Fibroblast of skin of left biceps (primary cell): ENCODE results near the gene ITPKB.

Experiments
- DNase-seq, 2 experiments: peaks; one replicate each; pipeline ENCODE4 v3.0.0-alpha.2; 2013; ENCODE audit warnings: low read depth in 2 of 2

Gene ITPKB

GRCh38 chr1:226704169-226704937 lies 34.7 kb downstream of the ITPKB start:
- no peak for DNase-seq

GRCh38 chr1:226702957-226703831 lies 35.9 kb downstream of the ITPKB start:
- no peak for DNase-seq

- no peak for DNase-seq
These were observed 36.6 kb downstream of the ITPKB start for GRCh38 chr1:226702318-226702956.

GRCh38 chr1:226700861-226701260 lies 38.2 kb downstream of the ITPKB start:
- no peak for DNase-seq

GRCh38 chr1:226699166-226699565 lies 39.9 kb downstream of the ITPKB start:
- no peak for DNase-seq

- no peak for DNase-seq
These were observed 40.4 kb downstream of the ITPKB start for GRCh38 chr1:226698659-226699058.

- DNase-seq, result no peak
These were observed 41.0 kb downstream of the ITPKB start for GRCh38 chr1:226697929-226698544.

- peak; percentile 31 to 40 for DNase-seq
These were observed 41.7 kb downstream of the ITPKB start for GRCh38 chr1:226697151-226697928.

GRCh38 chr1:226696547-226696946 lies 42.5 kb downstream of the ITPKB start:
- no peak for DNase-seq

GRCh38 chr1:226695335-226695900 lies 43.7 kb downstream of the ITPKB start:
- DNase-seq, result no peak

- no peak for DNase-seq
These were observed 46.3 kb downstream of the ITPKB start for GRCh38 chr1:226692823-226693222.

GRCh38 chr1:226692051-226692792 lies 46.9 kb downstream of the ITPKB start:
- no peak for DNase-seq

- DNase-seq, result no peak
These were observed 47.8 kb downstream of the ITPKB start for GRCh38 chr1:226691247-226691646.

- no peak for DNase-seq
These were observed 48.6 kb downstream of the ITPKB start for GRCh38 chr1:226690460-226690982.

GRCh38 chr1:226688808-226689207 lies 50.3 kb downstream of the ITPKB start:
- DNase-seq, result no peak

GRCh38 chr1:226688056-226688748 lies 50.9 kb downstream of the ITPKB start:
- DNase-seq, result no peak

GRCh38 chr1:226687426-226687825 lies 51.7 kb downstream of the ITPKB start:
- DNase-seq, result no peak

- no peak for DNase-seq
These were observed 52.3 kb downstream of the ITPKB start for GRCh38 chr1:226686440-226687425.
